HEK293 (cell line): Measurements from ENCODE around the gene FAM149B1.

ENCODE experiments used
- CTCF ChIA-PET: fragments of 350-600 bp; formaldehyde crosslinking; extraction: SDS; loops from one replicate; lab custom pipeline; 2021; ENCODE audit warnings: antibody characterized with exemption; lab: Yijun Ruan, JAX
- POLR2A ChIA-PET: fragments of 300-600 bp; formaldehyde crosslinking; extraction: SDS; loops from one replicate; lab custom pipeline; 2020; ENCODE audit warnings: antibody characterized with exemption, inconsistent platforms; lab: Yijun Ruan, JAX
- H3K27ac ChIP-seq: fragments of 200-500 bp; sonication (Bioruptor generic); 2 replicates; pipeline ENCODE4 v1.5.1; 2014; ENCODE audit warnings: low read depth, low read length, control low read depth, inconsistent platforms; ENCODE audit errors: extremely low read depth
- H3K36me3 ChIP-seq, 2 experiments: fragments of 200-500 bp in 1 of 2; sonication (Bioruptor generic) in 1 of 2; 1 replicate in 1 of 2; 2 replicates in 1 of 2; pipeline ENCODE4 v1.5.1; 2014 to 2017; ENCODE audit warnings: inconsistent platforms in 2 of 2, low read length in 2 of 2; ENCODE audit not compliant: control insufficient read depth in 2 of 2, insufficient read depth in 1 of 2
- H3K4me1 ChIP-seq: fragments of 200-500 bp; sonication (Bioruptor generic); 2 replicates; pipeline ENCODE4 v1.5.1; 2014; ENCODE audit warnings: mild to moderate bottlenecking, low read length, inconsistent platforms; ENCODE audit not compliant: control insufficient read depth, insufficient read depth
- H3K4me3 ChIP-seq: 2 replicates; pipeline ENCODE4 v1.5.1; 2011; ENCODE audit warnings: low read depth, mild to moderate bottlenecking, control low read depth, low read length, moderate library complexity
- H3K9me3 ChIP-seq: fragments of 200-500 bp; sonication (Bioruptor generic); 2 replicates; pipeline ENCODE4 v1.5.1; 2014; ENCODE audit warnings: low read depth, low read length, inconsistent platforms; ENCODE audit not compliant: control insufficient read depth, insufficient read depth
- FEZF1 ChIP-seq: fragments of 450-650 bp; formaldehyde crosslinking; IDR thresholded peaks from 2 replicates; pipeline ENCODE4 v1.5.1; 2016; ENCODE audit warnings: missing biosample characterization, missing genetic modification characterization
- MYNN ChIP-seq: fragments of 450-650 bp; formaldehyde crosslinking; IDR thresholded peaks from 2 replicates; pipeline ENCODE4 v1.5.1; 2016; ENCODE audit warnings: missing biosample characterization, missing genetic modification characterization, borderline replicate concordance
- OSR2 ChIP-seq: fragments of 450-650 bp; formaldehyde crosslinking; IDR thresholded peaks from 2 replicates; pipeline ENCODE4 v1.5.1; 2016; ENCODE audit warnings: missing biosample characterization, missing genetic modification characterization
- SP3 ChIP-seq: fragments of 450-650 bp; formaldehyde crosslinking; IDR thresholded peaks from 2 replicates; pipeline ENCODE4 v1.5.1; 2016; ENCODE audit warnings: missing biosample characterization, missing genetic modification characterization
- YY1 ChIP-seq: fragments of 450-650 bp; formaldehyde crosslinking; IDR thresholded peaks from 2 replicates; pipeline ENCODE4 v1.5.1; 2018; ENCODE audit warnings: missing biosample characterization, missing genetic modification characterization
- ZNF112 ChIP-seq: fragments of 450-650 bp; formaldehyde crosslinking; IDR thresholded peaks from 2 replicates; pipeline ENCODE4 v1.5.0; 2017; ENCODE audit warnings: missing biosample characterization, missing genetic modification characterization
- ZNF121 ChIP-seq: fragments of 450-650 bp; formaldehyde crosslinking; IDR thresholded peaks from 2 replicates; pipeline ENCODE4 v1.5.1; 2016; ENCODE audit warnings: missing biosample characterization, missing genetic modification characterization
- ZNF16 ChIP-seq: fragments of 450-650 bp; formaldehyde crosslinking; IDR thresholded peaks from 2 replicates; pipeline ENCODE4 v1.5.1; 2016; ENCODE audit warnings: low read depth, missing biosample characterization, missing genetic modification characterization
- ZNF174 ChIP-seq: fragments of 450-650 bp; formaldehyde crosslinking; IDR thresholded peaks from 2 replicates; pipeline ENCODE4 v1.5.0; 2017; ENCODE audit warnings: missing biosample characterization, mild to moderate bottlenecking, missing genetic modification characterization
- ZNF266 ChIP-seq: fragments of 450-650 bp; formaldehyde crosslinking; IDR thresholded peaks from 2 replicates; pipeline ENCODE4 v1.5.1; 2016; ENCODE audit warnings: missing biosample characterization, missing genetic modification characterization, low read depth
- ZNF366 ChIP-seq: fragments of 450-650 bp; formaldehyde crosslinking; conservative IDR thresholded peaks from 2 replicates; pipeline ENCODE4 v1.5.1; 2016; ENCODE audit warnings: missing biosample characterization, missing genetic modification characterization
- ZNF423 ChIP-seq: fragments of 450-650 bp; formaldehyde crosslinking; IDR thresholded peaks from 2 replicates; pipeline ENCODE4 v1.5.1; 2016; ENCODE audit warnings: missing biosample characterization, missing genetic modification characterization
- ZNF529 ChIP-seq: fragments of 450-650 bp; formaldehyde crosslinking; IDR thresholded peaks from 2 replicates; pipeline ENCODE4 v1.5.1; 2017; ENCODE audit warnings: missing genetic modification characterization, missing biosample characterization; ENCODE audit not compliant: insufficient replicate concordance
- ZNF624 ChIP-seq: fragments of 450-650 bp; formaldehyde crosslinking; IDR thresholded peaks from 2 replicates; pipeline ENCODE4 v1.5.1; 2017; ENCODE audit warnings: missing biosample characterization, missing genetic modification characterization
- ZNF626 ChIP-seq: fragments of 450-650 bp; sonication (Bioruptor Pico); formaldehyde crosslinking; IDR thresholded peaks from 2 replicates; pipeline ENCODE4 v1.5.1; 2018; ENCODE audit warnings: missing biosample characterization, missing genetic modification characterization, inconsistent platforms
- ZNF664 ChIP-seq: fragments of 450-650 bp; formaldehyde crosslinking; IDR thresholded peaks from 2 replicates; pipeline ENCODE4 v1.5.1; 2016; ENCODE audit warnings: missing biosample characterization, missing genetic modification characterization
- ZNF677 ChIP-seq: fragments of 450-650 bp; IDR thresholded peaks from 2 replicates; pipeline ENCODE4 v1.5.0; 2018; ENCODE audit warnings: missing biosample characterization, mild to moderate bottlenecking, missing genetic modification characterization, moderate library complexity
- ZNF707 ChIP-seq: fragments of 450-650 bp; formaldehyde crosslinking; IDR thresholded peaks from 2 replicates; pipeline ENCODE4 v1.5.1; 2016; ENCODE audit warnings: missing biosample characterization, missing genetic modification characterization
- ZNF747 ChIP-seq: fragments of 450-650 bp; formaldehyde crosslinking; IDR thresholded peaks from 2 replicates; pipeline ENCODE4 v1.5.1; 2016; ENCODE audit warnings: missing biosample characterization, missing genetic modification characterization
- ZNF792 ChIP-seq: fragments of 450-650 bp; formaldehyde crosslinking; IDR thresholded peaks from 2 replicates; pipeline ENCODE4 v1.5.1; 2016; ENCODE audit warnings: missing biosample characterization, missing genetic modification characterization
- ZSCAN23 ChIP-seq: fragments of 450-650 bp; formaldehyde crosslinking; IDR thresholded peaks from 2 replicates; pipeline ENCODE4 v1.5.1; 2016; ENCODE audit warnings: missing biosample characterization, missing genetic modification characterization
- TF ChIP-seq, protein P1 (sequence below): fragments of 450-650 bp; formaldehyde crosslinking; IDR thresholded peaks from 2 replicates; pipeline ENCODE4 v1.5.1; 2016; ENCODE audit warnings: missing biosample characterization, missing genetic modification characterization
- TF ChIP-seq, protein P2 (sequence below): fragments of 450-650 bp; formaldehyde crosslinking; IDR thresholded peaks from 2 replicates; pipeline ENCODE4; 2016; ENCODE audit warnings: missing biosample characterization, missing genetic modification characterization
- TF ChIP-seq, protein P3 (sequence below): IDR thresholded peaks from 2 replicates; pipeline ENCODE4 v1.6.1; 2011; ENCODE audit warnings: mild to moderate bottlenecking, low read depth, low read length, borderline replicate concordance

FAM149B1 gene

DNA sequence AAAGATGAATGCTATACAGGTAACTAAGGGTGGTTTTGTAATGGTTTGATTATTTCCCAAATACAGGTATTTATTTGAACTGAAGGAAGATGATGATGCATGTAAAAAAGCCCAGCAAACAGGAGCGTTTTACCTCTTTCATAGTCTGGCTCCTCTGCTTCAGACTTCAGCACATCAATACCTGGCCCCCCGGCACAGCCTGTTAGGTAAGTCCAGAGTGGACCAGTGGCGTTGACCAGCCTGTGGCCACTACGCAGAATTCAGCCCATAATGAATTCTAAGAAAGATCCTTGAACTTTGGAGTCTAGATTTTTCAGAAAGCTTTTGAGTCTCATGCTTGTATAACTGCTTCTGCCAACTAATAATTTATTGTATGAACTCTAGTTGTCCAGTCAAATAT, 48.0 kb upstream of the FAM149B1 start:
- TF ChIP-seq ZNF529 (no peak), ZNF423 (tag by site-specific recombination) (no peak)
- TF ChIP-seq, all 188 proteins: peak for 0
- POLR2A ChIA-PET, result no interaction called here
- no peak overlapping the region for H3K27ac ChIP-seq
- H3K4me1 ChIP-seq, result no peaks in the 10 kb centered on the region
- H3K9me3 ChIP-seq, result no peaks in the 10 kb centered on the region
- CTCF ChIA-PET, result no interaction called here
- H3K4me3 ChIP-seq, result no peak overlapping the region
- peaks cover 10 to 22% of the 10 kb centered on the region in 2 experiments; a peak in 2 of 3 replicates for H3K36me3 ChIP-seq

DNA sequence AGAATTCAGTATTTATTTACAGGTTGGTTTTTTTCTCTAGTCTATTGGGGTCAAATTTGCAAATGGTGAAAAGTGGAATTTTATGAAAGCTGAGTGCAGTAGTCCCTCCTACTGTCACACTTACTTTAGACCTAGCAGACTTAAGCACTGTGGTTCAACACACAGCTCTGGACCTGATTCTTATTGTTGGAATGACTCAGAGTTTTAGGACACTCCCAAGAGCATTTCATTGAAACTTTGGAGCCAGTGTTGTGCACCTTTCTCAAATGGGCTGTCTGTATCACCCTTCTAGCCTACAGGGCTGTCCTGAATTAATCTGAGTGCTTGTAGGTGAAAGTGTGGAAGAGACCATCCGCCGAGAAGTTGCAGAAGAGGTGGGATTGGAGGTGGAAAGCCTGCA, 41.6 kb upstream of the FAM149B1 start:
- Histone ChIP-seq H3K4me3 (no peak overlapping the region), H3K36me3 (peaks cover 35 to 64% of the 10 kb centered on the region in 2 experiments; a peak in 2 of 3 replicates), H3K4me1 (no peaks in the 10 kb centered on the region), H3K27ac (no peak overlapping the region), H3K9me3 (no peaks in the 10 kb centered on the region)
- CTCF ChIA-PET, result no interaction called here
- TF ChIP-seq ZNF707 (tag by site-specific recombination) (no peak), YY1 (no peak)
- TF ChIP-seq, protein P1, sequence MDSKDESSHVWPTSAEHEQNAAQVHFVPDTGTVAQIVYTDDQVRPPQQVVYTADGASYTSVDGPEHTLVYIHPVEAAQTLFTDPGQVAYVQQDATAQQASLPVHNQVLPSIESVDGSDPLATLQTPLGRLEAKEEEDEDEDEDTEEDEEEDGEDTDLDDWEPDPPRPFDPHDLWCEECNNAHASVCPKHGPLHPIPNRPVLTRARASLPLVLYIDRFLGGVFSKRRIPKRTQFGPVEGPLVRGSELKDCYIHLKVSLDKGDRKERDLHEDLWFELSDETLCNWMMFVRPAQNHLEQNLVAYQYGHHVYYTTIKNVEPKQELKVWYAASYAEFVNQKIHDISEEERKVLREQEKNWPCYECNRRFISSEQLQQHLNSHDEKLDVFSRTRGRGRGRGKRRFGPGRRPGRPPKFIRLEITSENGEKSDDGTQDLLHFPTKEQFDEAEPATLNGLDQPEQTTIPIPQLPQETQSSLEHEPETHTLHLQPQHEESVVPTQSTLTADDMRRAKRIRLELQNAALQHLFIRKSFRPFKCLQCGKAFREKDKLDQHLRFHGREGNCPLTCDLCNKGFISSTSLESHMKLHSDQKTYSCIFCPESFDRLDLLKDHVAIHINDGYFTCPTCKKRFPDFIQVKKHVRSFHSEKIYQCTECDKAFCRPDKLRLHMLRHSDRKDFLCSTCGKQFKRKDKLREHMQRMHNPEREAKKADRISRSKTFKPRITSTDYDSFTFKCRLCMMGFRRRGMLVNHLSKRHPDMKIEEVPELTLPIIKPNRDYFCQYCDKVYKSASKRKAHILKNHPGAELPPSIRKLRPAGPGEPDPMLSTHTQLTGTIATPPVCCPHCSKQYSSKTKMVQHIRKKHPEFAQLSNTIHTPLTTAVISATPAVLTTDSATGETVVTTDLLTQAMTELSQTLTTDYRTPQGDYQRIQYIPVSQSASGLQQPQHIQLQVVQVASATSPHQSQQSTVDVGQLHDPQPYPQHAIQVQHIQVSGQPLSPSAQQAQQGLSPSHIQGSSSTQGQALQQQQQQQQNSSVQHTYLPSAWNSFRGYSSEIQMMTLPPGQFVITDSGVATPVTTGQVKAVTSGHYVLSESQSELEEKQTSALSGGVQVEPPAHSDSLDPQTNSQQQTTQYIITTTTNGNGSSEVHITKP (tag by site-specific recombination), result peak; percentile 46; the same call in 1 of the 2 replicates
- POLR2A ChIA-PET, result no interaction called here

DNA sequence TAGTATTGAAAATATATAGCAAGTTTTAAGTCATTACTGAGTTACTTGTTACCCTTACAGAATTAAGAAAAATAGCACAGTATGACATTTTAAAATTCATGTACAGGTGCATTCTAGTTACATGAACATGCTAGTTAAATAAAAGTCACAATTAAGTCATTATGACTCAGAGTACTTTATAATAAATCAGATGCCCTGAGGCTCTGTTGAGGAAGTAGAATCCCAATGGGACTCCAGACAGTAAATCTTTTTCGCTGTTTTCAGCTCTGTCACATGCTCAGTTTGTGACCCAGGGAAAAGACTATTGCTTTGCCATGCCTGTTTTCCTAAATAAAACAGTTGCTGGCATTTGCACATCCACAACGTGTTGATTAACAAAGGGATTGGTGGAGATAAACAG, 36.6 kb upstream of the FAM149B1 start:
- H3K9me3 ChIP-seq, result no peaks in the 10 kb centered on the region
- no peak overlapping the region for H3K4me3 ChIP-seq
- H3K4me1 ChIP-seq, result 0 out of 2 replicates have a peak, but pooled peaks cover 3% of the 10 kb centered on the region
- peaks cover 44 to 80% of the 10 kb centered on the region in 2 experiments for H3K36me3 ChIP-seq
- no peak overlapping the region for H3K27ac ChIP-seq
- ChIA-PET CTCF (no interaction called here), POLR2A (no interaction called here)
- no peak for TF ChIP-seq SP3 (tag by site-specific recombination)
- TF ChIP-seq ZNF664 (tag by site-specific recombination), result 0 out of 2 replicates have a peak, but pooled peaks have one; percentile 27
- no peak for TF ChIP-seq ZNF624 (tag by site-specific recombination)
- TF ChIP-seq ZNF366 (tag by site-specific recombination), result peak; percentile 54; the same call in 1 of the 2 replicates
- TF ChIP-seq OSR2 (tag by site-specific recombination), result no peak
- TF ChIP-seq MYNN (tag by site-specific recombination), result peak; percentile 62; the same call in 1 of the 2 replicates
- TF ChIP-seq FEZF1, result peak; percentile 66
- no peak for TF ChIP-seq ZNF747 (tag by site-specific recombination)
- no peak for TF ChIP-seq ZNF677 (tag by site-specific recombination)
- no peak for TF ChIP-seq ZNF112 (tag by site-specific recombination)
- TF ChIP-seq ZSCAN23 (tag by site-specific recombination), result no peak
- no peak for TF ChIP-seq ZNF174 (tag by site-specific recombination)
- no peak for TF ChIP-seq ZNF121 (tag by site-specific recombination)
- TF ChIP-seq, protein P1 (tag by site-specific recombination), result no peak
- TF ChIP-seq, protein P2, sequence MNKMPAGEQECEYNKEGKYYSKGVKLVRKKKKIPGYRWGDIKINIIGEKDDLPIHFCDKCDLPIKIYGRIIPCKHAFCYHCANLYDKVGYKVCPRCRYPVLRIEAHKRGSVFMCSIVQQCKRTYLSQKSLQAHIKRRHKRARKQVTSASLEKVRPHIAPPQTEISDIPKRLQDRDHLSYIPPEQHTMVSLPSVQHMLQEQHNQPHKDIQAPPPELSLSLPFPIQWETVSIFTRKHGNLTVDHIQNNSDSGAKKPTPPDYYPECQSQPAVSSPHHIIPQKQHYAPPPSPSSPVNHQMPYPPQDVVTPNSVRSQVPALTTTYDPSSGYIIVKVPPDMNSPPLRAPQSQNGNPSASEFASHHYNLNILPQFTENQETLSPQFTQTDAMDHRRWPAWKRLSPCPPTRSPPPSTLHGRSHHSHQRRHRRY (tag by site-specific recombination), result no peak
- no peak for TF ChIP-seq ZNF626 (tag by site-specific recombination)
- no peak for TF ChIP-seq ZNF16
- no peak for TF ChIP-seq ZNF792 (tag by site-specific recombination)
- TF ChIP-seq ZNF266 (tag by site-specific recombination), result no peak
- TF ChIP-seq, protein P3, sequence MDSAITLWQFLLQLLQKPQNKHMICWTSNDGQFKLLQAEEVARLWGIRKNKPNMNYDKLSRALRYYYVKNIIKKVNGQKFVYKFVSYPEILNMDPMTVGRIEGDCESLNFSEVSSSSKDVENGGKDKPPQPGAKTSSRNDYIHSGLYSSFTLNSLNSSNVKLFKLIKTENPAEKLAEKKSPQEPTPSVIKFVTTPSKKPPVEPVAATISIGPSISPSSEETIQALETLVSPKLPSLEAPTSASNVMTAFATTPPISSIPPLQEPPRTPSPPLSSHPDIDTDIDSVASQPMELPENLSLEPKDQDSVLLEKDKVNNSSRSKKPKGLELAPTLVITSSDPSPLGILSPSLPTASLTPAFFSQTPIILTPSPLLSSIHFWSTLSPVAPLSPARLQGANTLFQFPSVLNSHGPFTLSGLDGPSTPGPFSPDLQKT, result no peak
